T-helper 22 cell (primary cell): ENCODE measurements around the gene CFAP92.

Experiments used
- DNase-seq: peaks from one replicate; pipeline ENCODE4 v3.0.0-alpha.2; 2020; ENCODE audit warnings: low read depth

The CFAP92 gene

DNA sequence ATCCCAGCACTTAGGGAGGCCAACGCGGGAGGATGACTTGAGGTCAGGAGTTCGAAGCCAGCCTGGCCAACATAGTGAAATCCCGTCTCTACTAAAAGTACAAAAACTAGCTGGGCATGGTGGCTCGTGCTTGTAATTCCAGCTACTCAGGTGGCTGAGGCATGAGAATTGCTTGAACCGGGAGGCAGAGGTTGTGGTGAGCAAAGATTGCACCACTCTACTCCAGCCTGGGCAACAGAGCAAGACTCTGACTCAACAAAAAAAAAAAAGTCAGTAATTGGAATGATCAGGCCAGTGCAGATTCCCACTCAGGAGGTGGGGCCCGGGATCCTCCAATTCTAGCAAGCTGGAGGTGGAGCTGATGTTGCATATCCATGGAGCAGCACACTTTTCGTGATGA lies 5.6 kb downstream of the CFAP92 start:
- no peak for DNase-seq

DNA sequence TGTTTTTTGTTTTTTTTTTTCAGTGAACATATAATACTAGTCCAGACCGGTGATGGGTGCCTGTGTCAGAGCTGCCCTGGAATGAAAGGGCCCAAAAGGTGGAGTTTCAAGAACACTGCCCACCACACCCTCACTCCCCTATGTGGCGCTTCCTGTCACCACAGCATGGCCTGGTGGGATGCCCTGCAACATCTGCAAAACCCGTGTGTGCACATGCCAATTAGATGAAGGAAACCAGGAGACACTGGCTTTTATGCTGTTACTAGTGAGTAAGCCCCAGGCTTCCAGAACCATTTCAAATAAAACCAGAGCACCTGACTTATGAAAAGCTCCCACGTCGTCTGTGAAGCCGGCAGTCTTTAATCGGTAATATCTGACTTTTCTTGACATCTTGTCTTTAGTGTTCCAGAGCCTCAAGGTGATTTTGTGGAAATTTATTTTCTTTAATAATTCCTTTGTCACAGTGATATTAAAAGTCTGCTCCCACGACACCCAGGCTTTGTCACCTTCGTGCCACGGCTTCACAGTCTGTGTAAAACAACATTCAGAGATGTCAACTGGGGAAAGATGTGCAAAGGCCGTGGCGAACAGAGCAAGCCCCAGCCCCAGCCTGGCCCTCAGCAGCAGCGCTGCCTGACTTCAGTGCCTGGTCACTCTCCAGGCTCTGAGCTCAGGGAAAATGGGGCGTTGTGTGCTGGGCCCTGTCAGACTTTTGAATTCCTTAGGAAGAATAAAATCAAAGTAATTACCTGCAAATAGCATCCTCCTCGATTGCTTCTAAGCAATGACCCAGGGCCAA lies 6.4 kb downstream of the CFAP92 start:
- no peak for DNase-seq

GRCh38 chr3:128984596-128984995 lies 9.3 kb downstream of the CFAP92 start:
- no peak for DNase-seq

- DNase-seq: no peak
These were observed 10.4 kb downstream of the CFAP92 start for GRCh38 chr3:128983293-128984069.

DNA sequence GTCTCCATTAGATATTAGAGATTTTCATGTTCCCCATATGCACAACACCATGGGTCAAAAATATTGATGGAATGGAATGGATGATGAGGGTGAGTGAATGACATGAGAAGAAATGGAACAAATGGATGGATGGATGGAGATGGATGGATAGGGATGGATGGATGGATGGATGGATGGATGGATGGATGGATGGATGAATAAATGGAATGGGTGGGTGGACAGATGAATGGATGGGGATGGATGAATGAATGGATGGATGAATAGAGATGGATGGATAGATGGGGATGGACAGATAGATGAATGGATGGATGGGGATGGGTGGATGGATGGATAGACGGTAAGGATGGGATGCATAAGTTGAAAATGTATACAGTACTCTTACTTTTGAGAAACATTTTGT lies 18.6 kb downstream of the CFAP92 start:
- DNase-seq: no peak

DNA sequence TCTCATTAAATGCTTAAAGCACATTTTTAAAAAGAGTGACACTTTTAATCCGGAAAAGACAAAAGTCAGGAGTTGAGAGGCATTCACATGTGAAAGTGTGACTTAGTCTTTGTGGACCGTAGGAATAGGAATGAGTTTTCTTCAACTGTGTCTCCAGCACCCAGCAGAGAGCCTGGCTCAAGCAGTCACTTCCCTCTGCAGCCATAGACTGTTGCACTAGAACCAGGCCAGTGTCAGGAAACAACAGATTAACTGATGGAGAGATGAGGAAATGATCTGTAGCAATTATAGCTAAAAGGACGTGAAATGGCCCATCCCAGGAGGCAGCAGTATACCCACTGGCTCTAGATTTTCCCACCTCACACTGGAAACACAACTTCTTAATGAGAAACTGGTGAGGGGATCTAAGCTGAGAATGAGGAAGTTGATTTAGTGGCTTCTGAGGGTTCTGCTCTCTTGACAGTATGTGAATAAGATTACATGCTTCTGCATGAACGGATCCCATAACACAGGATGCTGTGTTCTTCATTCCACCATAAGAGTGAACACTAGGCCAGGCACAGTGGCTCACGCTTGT lies 19.8 kb downstream of the CFAP92 start:
- DNase-seq: no peak

- no peak for DNase-seq
These were observed 22.3 kb downstream of the CFAP92 start for GRCh38 chr3:128971421-128972100.

DNA sequence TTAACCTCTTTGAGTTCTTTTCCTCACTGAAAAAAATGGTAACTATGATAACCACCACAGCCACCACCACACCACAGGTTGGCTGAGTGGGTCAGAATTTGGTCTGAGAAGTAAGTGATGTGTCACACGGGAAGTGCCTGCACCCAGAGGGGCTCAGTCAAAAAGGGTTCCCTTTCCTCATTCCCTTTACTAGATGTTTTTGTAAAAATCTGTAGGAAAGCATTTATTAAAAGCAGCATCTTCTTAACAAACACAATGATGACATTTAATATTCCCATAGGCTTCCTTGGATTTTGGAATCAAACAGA lies 23.2 kb downstream of the CFAP92 start:
- DNase-seq: no peak

DNA sequence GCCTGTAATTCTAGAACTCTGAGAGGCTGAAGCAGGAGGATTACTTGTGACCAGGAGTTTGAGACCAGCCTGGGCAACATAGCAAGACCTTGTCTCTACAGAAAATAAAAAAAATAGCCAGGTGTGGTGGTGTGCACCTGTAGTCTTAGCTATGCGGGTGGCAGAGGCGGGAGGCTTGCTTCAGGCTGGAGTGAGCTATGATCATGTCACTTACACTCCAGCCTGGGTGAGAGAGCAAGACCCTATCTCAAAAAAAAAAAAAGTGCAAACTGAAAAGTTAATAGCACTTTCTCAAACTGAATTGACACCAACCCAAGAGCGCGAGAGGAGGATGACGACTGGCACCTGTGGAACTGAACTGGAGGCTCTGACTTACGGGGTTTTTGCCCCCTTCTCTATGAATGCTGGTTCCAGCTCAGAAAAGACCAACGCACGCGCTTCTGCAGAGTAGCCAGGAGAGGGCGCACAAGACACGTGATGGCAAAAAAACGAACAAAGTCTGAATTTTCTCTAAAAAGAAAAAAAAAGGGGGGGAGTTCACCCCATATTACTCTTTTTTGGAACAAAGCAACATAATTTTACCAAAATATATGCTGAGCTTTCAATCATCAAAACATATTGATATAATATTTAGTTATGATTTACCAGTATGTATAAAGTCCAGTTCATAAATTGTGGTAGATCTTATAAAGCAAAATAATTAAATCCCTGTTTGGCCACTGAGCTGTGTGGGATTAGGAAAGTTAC lies 23.7 kb downstream of the CFAP92 start:
- DNase-seq: peak; percentile 16

DNA sequence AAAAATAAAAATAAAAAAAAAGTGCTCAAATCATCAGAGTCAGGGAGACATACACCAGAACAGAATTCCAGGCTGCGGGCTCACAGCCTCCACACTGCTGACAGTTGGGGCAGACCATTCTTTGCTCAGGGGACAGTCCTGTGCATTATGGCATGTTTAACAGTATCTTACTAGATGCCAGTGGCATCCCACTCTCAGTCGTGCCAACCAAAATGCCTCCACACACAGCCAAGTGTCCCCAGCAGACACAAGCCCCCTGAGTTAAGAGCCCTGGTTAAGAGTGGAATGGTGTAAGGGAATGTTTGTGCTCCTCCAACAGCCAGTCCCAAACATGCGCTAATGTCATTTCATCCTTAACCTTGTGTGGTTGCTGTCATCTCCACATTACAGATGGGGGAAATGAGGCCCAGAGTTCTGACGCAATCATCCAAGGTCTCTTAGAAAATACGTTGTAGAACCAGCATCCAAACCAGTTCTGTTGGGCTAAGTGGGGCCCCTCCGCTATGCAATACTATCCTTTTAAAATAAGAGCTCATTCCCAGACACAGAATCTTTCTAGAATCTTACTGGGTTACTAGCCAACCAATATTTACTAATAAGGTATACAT lies 26.0 kb downstream of the CFAP92 start:
- DNase-seq: no peak

GRCh38 chr3:128965818-128966217 lies 28.1 kb downstream of the CFAP92 start:
- no peak for DNase-seq

DNA sequence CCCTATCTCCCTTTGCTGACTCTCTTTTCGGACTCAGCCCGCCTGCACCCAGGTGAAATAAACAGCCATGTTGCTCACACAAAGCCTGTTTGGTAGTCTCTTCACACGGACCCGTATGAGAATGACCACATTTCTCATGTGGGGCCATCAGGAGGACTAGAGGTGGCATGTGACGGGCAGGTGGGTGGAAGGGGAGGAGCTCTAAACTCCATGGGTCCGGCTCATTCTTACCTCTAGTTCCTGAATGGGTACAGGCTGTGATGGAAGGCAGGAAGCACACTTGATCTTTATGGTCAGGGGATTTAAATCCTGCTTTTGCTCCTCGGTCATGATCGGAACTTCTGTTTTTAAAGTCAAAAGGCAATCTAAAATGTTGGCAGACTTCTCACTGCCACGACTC lies 28.6 kb downstream of the CFAP92 start:
- DNase-seq: no peak

DNA sequence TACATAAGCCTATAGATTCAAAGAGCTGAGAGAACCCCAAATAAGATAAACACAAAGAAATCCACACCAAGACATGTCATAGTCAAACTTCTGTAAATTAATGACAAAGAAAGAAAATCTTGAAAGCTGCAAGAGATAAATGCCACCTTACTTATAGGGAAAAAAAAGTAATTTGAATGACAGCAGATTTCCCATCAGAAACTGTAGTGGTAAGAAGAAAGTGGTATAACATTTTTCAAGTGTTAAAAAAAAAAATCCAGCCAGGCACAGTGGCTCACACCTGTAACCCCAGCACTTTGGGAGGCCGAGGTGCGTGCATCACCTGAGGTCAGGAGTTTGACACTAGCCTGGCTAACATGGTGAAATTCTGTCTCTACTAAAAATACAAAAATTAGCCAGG lies 37.4 kb downstream of the CFAP92 start:
- DNase-seq: no peak

DNA sequence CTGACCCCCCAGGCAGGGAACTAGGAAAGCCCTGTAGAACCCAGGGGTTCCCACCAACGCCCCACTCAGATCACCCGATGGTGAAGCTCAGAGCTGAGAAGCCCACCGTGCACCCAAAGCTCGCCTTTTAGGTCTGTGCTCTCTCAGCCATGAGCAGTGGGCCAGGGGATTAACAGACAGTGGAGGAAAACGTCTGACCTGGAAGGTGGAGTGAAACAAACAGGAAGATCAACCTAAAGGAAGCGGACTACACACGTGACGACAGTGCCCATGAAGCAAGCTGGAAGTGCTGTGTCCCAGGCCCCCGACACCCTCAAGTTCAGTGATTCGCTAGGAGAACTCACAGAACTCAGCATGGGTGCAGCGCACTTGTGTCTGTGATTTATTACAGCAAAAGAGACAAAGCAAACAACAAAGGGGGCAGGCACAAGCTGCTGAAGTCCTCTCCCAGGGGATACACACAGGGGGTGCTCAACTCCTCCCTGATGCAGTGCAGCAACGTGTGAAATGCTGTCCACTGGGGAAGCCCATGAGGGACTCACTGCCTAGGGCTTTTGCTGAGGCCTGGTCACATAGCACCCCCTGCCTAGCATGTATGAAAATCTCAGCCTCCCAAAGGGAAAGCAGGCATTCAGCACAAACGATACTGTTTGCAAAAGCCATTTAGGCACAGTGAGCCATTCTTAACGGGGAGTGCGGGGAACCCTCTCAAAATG lies 43.5 kb downstream of the CFAP92 start:
- DNase-seq: no peak

DNA sequence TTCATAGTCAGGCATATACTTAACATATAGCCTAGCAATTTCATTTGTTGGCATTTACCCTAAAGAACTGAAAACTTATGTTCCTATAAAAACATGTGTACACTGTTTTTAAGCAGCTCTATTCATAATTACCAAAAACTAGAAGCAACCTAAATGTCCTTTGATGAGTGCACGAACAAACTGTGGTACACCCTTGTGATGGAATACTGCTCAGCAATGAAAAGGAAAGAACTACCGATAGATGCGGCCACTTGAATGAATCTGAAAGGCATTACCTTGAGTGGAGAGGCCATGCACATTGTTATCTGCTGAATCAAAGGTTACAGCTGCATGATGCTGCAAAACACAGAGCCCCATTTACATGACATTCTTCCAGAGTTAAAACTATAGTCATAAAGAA lies 44.7 kb downstream of the CFAP92 start:
- no peak for DNase-seq

GRCh38 chr3:128946411-128946810 lies 47.5 kb downstream of the CFAP92 start:
- no peak for DNase-seq

- no peak for DNase-seq
These were observed 48.0 kb downstream of the CFAP92 start for GRCh38 chr3:128945878-128946175.

- DNase-seq: no peak
These were observed 48.6 kb downstream of the CFAP92 start for GRCh38 chr3:128945041-128945877.

DNA sequence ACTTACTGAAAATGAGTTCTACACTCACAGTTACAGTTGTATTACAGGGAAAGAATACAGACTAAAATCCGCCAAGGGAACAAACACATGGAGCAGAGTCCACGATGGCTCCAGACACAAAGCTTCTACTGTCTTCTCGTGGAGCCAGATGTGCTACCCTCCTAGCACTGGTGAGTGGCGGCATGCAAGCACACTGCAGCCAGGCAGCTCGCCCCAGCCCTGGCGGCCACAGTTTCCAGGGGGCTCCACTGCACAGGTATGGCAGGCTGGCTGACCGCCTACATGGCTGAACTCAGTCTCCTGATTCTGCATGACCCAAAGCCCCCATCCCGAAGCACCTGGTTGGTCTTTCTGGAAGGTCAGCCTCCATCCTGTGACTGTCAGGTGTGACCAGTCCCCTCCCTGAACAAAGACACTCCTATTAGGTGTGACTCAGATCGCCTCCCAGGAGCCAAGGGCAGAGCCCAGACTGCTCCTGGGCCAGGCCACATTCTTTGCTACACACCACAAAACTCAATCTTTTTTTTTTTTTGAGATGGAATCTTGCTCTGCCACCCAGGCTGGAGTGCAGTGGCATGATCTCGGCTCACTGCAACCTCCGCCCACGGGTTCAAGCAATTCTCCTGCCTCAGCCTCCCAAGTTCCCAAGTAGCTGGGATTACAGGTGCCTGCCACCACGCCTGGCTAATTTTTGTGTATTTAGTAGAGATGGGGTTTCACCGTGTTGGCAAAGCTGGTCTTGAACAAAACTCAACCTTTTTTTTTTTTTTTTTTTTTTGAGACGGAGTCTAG lies 51.5 kb downstream of the CFAP92 start:
- no peak for DNase-seq
